GM12864 (cell line): ENCODE data around the gene CYBRD1.

Source experiments
- DNase-seq: peaks from one replicate; pipeline ENCODE4 v3.0.0-alpha.2; 2011; ENCODE audit warnings: low read depth
- H3K4me3 ChIP-seq: 2 replicates; pipeline ENCODE4 v1.5.1; 2011; ENCODE audit warnings: mild to moderate bottlenecking, low read depth, low read length, control low read depth
- CTCF ChIP-seq: IDR thresholded peaks from 2 replicates; pipeline ENCODE4 v1.5.1; 2011; ENCODE audit warnings: low read depth, mild to moderate bottlenecking, moderate library complexity, low read length, control low read depth, inconsistent platforms; ENCODE audit errors: missing control alignments

CYBRD1 gene

GRCh38 chr2:171583566-171583965 lies 61.3 kb downstream of the CYBRD1 start:
- no peak overlapping the region for H3K4me3 ChIP-seq
- DNase-seq, result no peak
- no peak for TF ChIP-seq CTCF

- DNase-seq, result no peak
- no peak overlapping the region for H3K4me3 ChIP-seq
- no peak for TF ChIP-seq CTCF
Observed at GRCh38 chr2:171584001-171584400, 61.7 kb downstream of the CYBRD1 start.

- no peak for DNase-seq
- TF ChIP-seq CTCF, result no peak
- no peak overlapping the region for H3K4me3 ChIP-seq
Observed at GRCh38 chr2:171587132-171587531, 64.9 kb downstream of the CYBRD1 start.

GRCh38 chr2:171587567-171587966 lies 65.3 kb downstream of the CYBRD1 start:
- no peak overlapping the region for H3K4me3 ChIP-seq
- TF ChIP-seq CTCF, result no peak
- DNase-seq, result no peak

GRCh38 chr2:171590116-171590515 lies 67.8 kb downstream of the CYBRD1 start:
- no peak for DNase-seq
- H3K4me3 ChIP-seq, result no peak overlapping the region
- no peak for TF ChIP-seq CTCF

- DNase-seq, result no peak
- H3K4me3 ChIP-seq, result no peak overlapping the region
- no peak for TF ChIP-seq CTCF
Observed at GRCh38 chr2:171592036-171592555, 69.8 kb downstream of the CYBRD1 start.

- H3K4me3 ChIP-seq, result no peak overlapping the region
- DNase-seq, result no peak
- TF ChIP-seq CTCF, result no peak
Observed at GRCh38 chr2:171595456-171595855, 73.2 kb downstream of the CYBRD1 start.
